ENCODE data around the gene TLCD3B.

DNA sequence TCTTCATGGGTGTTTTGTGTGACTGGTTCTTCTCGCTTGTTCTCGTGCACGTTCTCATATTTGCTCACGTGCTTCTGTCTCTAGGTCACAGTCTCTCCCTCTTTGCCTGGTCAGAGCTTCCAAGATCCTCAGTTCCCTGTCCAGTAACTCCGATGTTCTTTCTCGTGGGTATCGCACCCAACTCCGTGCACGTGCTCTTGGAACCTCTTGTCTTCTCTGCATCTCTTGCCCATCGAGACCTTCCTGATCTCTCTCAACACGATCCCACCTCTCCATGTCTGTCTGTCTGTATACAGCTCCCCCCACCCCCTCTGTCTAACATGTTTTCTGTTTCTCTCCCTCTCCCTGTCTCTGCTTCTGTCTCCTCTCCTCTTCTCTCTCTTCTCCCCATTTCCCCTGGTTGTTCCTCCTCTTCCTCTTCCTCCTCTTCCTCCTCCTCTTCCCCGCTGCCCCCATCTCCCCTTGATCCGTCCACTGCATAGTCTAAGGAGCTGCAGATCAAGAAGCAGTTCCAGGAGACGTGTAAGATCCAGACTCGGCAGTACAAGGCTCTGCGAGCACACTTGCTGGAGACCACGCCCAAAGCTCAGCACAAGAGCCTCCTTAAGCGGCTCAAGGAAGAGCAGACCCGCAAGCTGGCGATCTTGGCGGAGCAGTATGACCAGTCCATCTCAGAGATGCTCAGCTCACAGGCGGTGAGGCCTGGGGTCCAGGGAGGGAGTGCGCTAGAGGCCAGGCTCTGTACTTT is 41.8 kb downstream of the TLCD3B start:
- TF ChIP-seq, protein P1, sequence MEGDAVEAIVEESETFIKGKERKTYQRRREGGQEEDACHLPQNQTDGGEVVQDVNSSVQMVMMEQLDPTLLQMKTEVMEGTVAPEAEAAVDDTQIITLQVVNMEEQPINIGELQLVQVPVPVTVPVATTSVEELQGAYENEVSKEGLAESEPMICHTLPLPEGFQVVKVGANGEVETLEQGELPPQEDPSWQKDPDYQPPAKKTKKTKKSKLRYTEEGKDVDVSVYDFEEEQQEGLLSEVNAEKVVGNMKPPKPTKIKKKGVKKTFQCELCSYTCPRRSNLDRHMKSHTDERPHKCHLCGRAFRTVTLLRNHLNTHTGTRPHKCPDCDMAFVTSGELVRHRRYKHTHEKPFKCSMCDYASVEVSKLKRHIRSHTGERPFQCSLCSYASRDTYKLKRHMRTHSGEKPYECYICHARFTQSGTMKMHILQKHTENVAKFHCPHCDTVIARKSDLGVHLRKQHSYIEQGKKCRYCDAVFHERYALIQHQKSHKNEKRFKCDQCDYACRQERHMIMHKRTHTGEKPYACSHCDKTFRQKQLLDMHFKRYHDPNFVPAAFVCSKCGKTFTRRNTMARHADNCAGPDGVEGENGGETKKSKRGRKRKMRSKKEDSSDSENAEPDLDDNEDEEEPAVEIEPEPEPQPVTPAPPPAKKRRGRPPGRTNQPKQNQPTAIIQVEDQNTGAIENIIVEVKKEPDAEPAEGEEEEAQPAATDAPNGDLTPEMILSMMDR (IDR thresholded peaks at IDR 0.05): no peak
- TF ChIP-seq POLR2A (IDR thresholded peaks at IDR 0.05): no peak
- TF ChIP-seq EP300 (IDR thresholded peaks at IDR 0.05): no peak

Measured in tibial nerve (tissue), 4 donors.